Dedifferentiated amniotic fluid mesenchymal stem cell (primary cell): ENCODE measurements around the gene ASMTL.
"Not testable (repeated sequence)": the region's sequence is repeated elsewhere in the genome, so short reads cannot be mapped to it uniquely, and the experiment has no call there.

Experiments
- DNase-seq: peaks from one replicate; pipeline ENCODE4 v3.0.0-alpha.2; 2016; ENCODE audit errors: extremely low spot score

ASMTL gene, protein sequence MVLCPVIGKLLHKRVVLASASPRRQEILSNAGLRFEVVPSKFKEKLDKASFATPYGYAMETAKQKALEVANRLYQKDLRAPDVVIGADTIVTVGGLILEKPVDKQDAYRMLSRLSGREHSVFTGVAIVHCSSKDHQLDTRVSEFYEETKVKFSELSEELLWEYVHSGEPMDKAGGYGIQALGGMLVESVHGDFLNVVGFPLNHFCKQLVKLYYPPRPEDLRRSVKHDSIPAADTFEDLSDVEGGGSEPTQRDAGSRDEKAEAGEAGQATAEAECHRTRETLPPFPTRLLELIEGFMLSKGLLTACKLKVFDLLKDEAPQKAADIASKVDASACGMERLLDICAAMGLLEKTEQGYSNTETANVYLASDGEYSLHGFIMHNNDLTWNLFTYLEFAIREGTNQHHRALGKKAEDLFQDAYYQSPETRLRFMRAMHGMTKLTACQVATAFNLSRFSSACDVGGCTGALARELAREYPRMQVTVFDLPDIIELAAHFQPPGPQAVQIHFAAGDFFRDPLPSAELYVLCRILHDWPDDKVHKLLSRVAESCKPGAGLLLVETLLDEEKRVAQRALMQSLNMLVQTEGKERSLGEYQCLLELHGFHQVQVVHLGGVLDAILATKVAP

DNA sequence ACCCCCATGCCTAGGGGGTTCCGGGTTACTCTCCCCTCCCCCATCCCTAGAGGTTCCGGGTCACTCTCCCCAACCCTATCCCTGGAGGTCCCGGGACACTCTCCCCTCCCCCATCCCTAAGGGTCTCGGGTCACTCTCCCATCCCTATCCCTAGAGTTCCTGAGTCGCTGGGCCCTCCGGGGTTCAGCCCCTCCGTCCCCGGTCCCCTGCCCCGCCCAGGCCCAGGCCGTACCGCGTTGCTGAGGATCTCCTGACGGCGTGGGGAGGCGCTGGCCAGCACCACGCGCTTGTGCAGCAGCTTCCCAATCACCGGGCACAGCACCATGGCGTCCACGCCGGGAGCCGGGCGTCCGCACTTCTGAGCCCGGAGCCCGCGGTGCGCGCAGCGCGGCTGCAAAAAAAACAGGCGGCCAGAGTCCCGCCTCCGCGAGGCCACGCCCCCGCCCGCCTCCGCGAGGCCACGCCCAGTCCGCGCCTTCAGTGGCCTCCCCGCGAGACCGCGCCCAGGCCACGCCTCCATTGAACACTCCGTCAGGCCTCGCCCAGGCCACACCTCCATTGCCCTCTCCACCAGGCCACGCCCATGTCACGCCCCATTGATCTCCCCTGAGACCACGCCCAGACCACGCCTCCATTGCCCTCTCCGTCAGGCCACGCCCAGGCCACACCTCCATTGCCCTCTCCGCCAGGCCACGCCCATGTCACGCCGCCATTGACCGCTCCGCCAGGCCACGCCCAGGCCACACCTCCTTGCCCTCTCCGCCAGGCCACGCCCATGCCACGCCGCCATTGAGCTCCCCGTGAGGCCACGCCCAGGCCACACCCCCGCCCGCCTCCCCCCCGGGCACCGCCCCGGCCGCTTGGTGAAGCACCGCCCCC is at the start of gene ASMTL:
TSS of gene ASMTL (minus strand) at position 394 of the 879 bp plus-strand sequence. CDS start at position 325, 69 bp downstream.
- peak; percentile 98 for DNase-seq

DNA sequence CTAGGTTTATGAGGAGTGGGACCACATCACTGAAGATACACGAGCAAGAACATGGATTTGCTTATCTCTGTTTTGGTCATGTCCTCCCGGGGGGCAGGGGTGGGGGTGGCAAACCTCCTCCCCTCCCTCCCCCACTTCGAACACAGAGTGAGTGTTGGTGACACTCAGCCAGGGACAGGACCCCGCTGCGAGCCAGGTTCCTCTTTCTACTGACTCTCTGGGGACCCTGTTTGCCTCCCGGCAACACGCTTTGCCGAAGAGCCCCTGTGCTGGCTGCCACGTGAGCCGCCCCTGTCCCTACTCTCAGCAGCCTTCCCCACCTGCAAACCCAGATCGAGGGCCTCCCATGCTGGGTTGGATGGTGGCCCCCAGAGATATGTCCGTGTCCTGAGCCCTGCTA is 49.5 kb upstream of the ASMTL start:
- no peak for DNase-seq

DNA sequence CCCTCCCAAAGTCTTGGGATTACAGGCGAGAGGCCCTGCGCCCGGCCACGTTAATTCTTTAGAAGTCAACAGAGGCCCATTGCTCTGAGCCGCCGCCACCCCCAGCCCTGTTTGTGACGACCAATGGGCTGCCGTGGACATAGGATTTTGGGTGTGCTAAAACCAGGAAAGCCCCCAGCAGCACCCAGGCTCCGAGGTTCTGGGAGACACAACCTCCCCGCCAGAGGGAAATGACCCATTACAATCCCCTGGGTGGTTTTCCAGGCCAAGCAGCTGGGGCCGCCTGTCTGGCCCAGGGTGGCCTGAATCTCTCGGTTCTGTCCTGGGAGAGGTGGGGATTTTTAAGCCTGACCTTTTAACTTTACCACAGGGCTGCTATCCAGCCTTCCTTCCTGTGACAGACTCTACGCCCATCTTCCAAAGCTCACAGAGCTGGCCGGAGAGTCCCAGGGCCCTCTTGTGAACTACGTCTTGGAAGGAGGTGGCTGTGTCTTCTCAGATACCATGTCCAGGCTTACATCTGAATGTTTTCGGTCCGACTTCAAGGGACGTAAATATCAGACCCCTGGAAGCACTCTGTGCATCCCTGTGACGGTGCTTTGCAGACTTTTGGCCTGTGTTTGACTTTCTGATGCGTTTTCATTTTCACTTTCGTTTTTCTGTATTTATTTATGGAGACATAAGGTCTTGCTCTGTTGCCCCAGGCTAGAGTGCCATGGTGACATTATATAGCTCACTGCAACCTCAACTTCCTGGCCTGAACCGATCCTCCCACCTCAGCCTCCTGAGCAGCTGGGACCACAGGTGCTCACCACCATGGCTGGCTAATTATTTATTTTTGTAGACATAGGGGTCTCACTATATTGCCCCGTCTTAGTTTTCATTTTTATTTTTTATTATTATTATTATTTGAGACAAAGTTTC is 48.3 kb upstream of the ASMTL start:
- DNase-seq = no peak

DNA sequence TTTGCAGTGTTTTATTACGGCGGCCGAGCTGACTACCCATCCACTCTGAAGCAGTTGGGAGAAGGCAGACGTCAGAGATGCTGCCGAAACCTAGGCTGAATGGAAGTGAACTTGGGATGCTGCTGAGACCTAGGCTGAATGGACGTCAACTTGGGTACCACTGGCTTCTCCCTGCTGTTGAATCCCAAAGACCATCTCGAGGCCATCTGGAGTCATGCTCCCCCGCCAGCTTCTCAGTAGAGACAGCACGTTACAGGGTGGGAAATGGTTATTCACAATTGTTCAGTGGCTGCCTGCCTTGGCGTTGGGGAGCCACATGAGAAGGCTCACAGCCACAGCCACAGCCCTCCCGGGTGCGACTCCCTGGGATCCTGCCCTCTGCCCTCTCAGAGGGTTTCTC is 43.4 kb upstream of the ASMTL start:
- no peak for DNase-seq

DNA sequence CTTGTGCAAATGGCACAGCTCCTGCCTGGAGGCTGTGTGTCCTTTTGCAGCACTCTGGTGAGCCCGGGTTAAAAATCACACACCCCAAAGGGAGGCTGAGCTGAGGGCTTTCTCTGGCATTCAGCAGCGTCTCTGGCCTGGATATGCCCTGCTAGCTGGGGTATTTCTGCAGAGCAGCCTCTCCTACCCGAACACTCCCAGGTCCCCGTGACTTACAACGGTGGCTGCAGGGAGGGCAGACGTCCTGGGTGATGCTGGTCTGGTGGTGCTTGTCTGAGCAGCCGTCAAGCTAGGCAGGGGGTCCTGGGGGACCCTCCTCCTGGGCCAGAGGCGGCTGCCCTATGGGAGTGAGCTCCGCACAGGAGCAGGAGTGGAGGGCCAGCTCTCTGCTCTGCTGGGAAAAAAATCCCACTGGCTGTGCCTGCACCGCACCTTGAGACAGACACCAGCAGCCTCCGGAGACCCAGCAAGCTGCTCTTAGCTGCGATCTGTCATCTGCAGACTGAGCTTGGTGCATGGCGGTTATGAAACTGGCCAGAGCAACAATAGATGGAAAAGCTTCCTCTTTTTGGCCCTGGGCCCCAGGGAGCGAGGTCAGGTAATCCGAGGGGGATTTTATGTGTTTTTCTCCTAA is 41.3 kb upstream of the ASMTL start:
- DNase-seq = no peak

DNA sequence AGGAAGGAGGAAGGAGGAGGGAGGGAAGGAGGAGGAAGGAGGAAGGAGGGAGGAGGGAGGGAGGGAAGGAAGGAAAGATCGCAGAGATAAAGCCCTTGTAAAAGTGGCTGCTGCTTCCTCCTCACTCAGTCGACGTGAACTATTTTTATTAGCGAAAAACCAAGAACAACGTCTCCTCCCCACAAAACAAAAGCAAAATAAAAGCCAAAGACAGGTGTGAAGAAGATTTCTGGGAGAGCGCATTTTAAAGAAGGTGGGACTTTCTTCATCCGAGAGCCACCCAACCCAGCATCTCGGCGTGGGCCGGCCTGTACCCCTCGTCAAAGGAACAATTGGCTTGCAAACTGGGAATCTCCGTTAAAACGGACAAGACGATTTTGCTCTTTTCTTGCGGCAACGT is 40.7 kb upstream of the ASMTL start:
- no peak for DNase-seq

DNA sequence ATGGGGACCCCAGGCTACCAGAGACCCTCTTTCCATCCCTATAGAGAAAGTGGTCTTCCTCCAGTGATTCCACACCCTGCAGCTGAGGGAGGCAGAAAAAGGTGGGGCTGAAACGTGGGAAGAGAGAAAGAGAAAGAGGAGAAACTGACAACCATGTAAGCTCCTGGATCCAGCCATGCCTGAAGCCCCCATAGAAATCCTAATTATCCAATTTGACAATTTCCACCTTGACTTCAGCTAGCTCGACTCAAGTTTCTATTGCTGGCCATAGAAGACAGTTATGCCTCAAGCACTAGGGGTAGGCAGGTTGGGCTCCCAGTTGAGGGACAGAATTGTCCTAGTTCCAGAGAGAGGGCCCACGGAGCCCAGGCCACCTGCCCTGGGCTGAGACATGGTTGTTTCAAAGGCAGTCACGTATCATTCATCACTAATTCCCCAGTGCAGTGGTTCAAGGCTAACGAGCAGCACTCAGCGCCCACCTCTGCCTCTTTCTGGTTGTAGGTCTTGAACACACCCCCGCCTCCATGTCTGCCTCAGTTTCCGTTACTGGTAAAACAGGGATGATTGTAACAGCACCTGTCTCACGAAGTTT is 39.8 kb upstream of the ASMTL start:
- no peak for DNase-seq

DNA sequence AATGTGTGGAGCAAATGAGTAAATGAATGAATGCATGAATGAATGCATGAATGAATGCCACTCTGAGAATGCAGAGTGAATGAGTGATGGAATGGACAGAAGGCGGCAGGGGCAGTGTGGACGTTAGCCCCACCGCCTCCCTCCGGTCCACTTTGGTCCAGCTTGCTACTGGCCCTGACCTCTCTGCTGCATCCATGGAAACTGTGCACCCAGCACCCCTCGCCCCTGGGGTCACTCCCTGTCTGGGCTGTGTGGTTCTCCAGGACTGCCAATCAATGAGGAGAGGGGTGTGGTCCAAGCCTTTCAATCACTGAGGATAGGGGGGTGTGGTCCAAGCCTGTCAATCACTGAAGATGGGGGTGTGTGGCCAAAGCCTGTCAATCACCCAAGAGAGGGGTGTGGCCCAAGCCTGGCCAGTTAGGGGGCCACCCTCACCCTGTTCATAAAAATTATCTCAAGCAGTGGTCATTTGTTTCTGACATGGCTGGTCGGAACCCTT is 39.2 kb upstream of the ASMTL start:
- DNase-seq = no peak

DNA sequence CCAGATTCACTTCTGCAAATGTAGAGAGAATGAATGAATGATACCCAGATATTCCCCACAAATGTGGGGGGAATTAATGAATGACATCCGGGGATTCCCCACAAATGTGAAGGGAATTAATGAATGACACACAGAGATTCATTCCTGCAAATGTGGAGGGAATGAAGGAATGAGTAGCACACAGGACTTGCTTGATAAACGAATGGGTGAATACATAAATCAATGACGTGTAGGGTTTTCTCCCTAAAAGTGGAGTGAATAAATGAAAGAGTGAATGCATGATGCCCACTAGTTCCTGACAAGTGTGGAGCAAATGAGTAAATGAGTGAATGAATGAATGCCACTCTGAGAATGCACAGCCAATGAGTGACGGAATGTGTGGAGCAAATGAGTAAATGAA is 38.5 kb upstream of the ASMTL start:
- not testable (repeated sequence) for DNase-seq

DNA sequence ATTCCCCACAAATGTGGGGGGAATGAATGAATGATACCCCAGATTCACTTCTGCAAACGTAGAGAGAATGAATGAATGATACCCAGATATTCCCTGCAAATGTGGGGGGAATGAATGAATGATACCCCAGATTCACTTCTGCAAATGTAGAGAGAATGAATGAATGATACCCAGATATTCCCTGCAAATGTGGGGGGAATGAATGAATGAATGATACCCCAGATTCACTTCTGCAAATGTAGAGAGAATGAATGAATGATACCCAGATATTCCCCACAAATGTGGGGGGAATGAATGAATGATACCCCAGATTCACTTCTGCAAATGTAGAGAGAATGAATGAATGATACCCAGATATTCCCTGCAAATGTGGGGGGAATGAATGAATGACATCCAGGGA is 38.0 kb upstream of the ASMTL start:
- not testable (repeated sequence) for DNase-seq

DNA sequence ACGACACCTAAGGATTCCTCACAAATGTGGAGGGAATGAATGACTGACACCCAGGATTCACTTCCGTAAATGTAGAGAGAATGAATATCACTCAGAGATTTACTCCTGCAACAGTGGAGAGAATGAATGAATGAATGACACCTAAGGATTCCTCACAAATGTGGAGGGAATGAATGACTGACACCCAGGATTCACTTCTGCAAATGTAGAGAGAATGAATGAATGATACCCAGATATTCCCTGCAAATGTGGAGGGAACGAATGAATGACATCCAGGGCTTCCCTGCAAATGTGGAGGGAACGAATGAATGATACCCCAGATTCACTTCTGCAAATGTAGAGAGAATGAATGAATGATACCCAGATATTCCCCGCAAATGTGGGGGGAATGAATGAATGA is 36.6 kb upstream of the ASMTL start:
- DNase-seq = not testable (repeated sequence)

DNA sequence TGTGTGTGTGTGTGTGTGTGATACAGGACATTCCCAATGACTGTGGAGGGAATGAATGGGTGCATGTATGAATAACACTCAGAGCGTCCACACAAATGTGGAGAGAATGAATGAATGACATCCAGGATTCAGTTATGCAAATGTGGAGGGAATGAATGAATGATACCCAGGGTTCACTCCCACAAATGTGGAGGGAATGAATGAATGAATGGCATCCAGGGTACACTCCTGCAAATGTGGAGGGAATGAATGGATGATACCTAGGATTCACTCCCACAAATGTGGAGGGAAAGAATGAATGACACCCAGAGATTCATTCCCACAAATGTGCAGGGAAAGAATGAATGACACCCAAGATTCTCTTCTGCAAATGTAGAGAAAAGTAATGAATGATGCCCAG is 36.0 kb upstream of the ASMTL start:
- no peak for DNase-seq

DNA sequence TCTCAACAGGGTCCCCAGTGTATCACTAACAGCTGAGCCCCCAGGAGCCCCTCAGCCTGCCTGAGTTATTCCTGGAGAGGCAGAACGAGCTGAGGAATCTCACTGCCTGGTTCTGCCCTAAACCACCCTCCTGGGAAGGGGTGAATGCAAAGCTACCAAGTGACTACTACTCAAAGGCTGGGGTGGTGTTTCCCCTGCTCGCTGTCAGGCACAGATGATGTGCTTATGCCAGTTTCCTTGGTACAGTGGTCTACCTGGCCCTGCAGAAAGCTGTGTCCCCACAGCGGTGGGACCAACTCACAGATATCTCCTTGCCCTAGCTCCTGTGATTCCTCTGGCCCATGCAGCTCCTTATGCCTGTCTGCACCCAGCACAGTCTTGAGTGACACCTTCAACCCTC is 35.4 kb upstream of the ASMTL start:
- DNase-seq = no peak

DNA sequence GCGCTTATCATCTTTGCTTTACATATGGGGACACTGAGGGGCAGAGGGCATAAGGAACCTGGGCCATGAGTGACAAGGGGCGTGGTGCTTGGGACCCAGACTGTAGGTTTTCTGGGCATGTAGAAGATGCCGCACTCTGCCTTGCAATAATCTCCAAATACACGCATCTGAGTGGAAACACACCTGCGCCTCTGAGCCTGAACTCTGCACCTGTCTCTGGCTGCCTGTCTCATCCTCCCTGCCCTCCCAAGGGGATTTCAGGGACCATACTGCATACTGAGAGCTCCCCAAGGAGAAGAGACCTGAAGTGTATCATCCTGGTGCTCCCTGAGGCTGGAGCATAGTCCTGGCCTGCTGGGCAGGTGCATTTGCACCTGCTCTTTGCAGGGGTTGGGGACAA is 34.7 kb upstream of the ASMTL start:
- DNase-seq = no peak

DNA sequence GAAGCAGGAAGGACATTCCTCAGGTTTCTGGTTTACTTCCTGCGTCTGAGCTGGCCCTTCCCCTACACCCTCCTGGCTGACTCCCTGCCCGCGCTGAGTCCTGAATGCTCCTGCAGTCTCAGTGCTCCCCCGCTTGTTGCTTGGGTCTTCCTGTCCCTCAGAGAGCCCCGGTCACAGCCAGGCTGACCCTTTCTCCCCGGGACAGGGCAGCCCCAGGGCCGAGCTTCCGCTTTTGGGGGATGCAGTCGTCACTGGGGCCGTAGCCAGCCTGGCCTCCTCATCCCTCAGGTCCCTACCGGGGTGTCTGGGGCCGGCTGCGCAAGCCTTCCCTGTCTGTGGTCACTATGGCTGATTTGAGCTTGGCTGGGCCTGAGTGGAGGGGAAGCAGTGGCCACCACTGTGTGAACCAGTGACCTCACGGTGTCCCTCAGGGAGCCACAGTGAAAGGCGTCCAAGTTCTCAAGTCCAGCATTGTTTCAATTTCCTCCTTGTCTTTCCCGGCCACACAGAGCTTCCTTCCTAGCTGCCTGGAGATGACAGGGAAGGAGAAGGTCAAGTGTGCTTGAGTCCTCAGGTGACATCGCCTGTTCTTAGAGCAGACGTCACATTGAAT is 34.1 kb upstream of the ASMTL start:
- no peak for DNase-seq

DNA sequence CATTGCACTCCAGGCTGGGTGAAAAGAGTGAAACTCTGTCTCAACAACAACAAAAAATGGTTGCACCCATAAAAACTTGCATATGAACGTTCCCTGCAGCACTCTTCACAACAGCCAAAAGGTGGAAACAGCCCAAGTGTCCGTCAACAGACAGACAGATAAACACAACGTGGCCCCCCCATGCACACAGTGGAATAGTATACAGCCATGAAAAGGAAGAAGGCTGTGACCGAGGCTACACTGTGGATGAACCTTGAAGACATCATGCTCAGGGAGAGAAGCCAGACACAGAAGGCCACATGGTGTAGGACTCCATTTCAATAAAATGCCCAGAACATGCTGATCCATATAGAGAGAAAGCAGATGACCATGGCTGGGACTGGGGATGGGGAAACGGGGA is 33.5 kb upstream of the ASMTL start:
- DNase-seq = no peak

DNA sequence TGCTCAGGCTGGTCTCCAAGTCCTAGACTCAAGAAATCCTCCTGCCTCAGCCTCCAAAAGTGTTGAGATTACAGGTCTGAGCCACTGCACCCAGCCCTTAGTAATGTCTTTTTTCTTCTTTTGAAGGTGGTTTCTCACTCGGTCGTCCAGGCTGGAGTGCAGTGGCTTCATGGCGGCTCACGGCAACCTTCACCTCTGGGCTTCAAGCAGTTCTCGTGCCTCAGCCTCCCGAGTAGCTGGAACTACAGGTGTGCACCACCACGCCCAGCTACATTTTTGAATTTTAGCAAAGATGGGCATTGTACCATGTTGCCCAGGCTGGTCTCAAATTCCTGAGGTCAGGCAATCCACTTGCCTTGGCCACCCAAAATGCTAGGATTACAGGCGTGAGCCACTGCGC is 32.3 kb upstream of the ASMTL start:
- no peak for DNase-seq

DNA sequence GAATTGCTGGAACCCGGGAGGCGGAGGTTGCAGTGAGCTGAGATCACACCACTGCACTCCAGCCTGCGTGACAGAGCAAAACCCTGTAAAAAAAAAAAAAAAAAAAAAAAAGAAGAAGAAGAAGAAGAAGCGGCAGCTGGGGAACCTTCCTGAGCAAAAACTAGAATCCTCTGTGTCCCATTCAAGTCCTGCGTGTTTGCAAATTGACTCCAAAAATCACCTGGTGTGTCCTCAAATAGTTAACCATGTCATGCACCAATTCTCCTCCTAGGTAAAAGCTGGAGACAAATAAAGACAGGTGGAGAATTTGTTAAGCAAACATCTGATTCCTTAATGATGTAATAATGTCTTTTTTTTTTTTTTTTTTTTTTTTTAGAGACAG is 31.9 kb upstream of the ASMTL start:
- DNase-seq = no peak

DNA sequence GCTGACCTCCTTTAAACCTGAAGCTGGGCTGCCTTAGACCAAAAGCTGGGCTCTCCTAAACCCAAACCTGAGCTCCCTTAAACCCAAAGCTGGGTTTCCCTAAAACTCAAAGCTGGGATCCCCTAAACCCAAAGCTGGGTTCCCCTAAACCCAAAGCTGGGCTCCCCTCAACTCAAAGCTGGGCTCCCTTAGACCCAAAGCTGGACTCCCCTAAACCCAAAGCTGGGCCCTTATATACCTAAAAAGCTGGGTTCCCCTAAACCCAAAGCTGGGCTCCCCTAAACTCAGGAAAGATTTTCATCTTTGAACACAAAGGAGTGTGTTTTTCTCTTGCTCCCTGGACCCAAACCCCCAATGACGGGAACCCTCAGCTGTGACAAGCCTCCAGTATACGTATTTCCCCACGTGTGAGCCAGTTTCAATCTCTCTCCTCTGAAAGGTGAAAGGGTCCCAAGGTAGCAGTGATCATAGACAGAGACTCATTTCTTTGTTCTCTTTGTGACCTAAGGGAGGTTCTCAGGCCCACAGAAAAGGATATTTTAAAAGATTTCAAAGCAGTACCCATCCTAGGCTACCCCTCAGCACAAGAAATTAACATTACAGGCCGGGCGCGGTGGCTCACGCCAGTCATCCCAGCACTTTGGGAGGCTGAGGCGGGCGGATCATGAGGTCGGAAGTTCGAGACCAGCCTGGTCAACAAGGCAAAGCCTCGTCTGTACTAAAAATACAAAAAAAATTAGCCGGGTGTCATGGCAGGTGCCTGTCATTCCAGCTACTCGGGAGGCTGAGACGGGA is 31.3 kb upstream of the ASMTL start:
- DNase-seq = no peak
